Measurements from ENCODE around the gene UBAP1. TPM values are rescaled to one million over a fixed set of nuclear protein-coding genes. Genes with fewer than 3 reads are reported as not detected.

UBAP1 gene
- total RNA-seq, 1 experiment from 2014 or later, result 35.9 TPM

GRCh38 chr9:34249274-34249673, 70.4 kb downstream of the UBAP1 start:
- H3K9me3 ChIP-seq (ENCODE audit: low read depth, low read length, poor library complexity, severe bottlenecking), result no peaks in the 10 kb centered on the region
- H3K4me3 ChIP-seq (ENCODE audit: low read depth, low read length, poor library complexity, severe bottlenecking), result no peak overlapping the region
- CTCF ChIA-PET, result no interaction called here
- intact Hi-C loops (cut with micrococcal nuclease; ENCODE audit: unreplicated experiment), result no loop called here
- peaks cover 43% of the 10 kb centered on the region for H3K36me3 ChIP-seq (ENCODE audit: insufficient read depth, low read length, poor library complexity, severe bottlenecking)
- TF ChIP-seq EZH2 (IDR thresholded peaks at IDR 0.05; ENCODE audit: borderline replicate concordance, low read depth, low read length, poor library complexity, severe bottlenecking), result no peak
- TF ChIP-seq CTCF (conservative IDR thresholded peaks at IDR 0.05; ENCODE audit: low read depth, low read length), result no peak
- POLR2A ChIA-PET (ENCODE audit: low non-redundant PET), result no interaction called here
- H3K27me3 ChIP-seq (replicated peaks; ENCODE audit: insufficient read depth, low read depth, low read length, poor library complexity), result no peaks in the 10 kb centered on the region
- H3K27ac ChIP-seq (ENCODE audit: low read depth, low read length, poor library complexity, severe bottlenecking), result peak overlapping the region; percentile 5
- H3K4me1 ChIP-seq (ENCODE audit: insufficient read depth, low read length, poor library complexity, severe bottlenecking), result no peaks in the 10 kb centered on the region
- BruUV-seq (replicated peaks), result no TSS peak
- DNase-seq (ENCODE audit: low spot score), result no peak

GRCh38 chr9:34250721-34251120, 71.9 kb downstream of the UBAP1 start:
- CTCF ChIA-PET, result no interaction called here
- Histone ChIP-seq H3K4me3 (ENCODE audit: low read depth, low read length, poor library complexity, severe bottlenecking) (no peak overlapping the region), H3K27ac (ENCODE audit: low read depth, low read length, poor library complexity, severe bottlenecking) (no peak overlapping the region), H3K36me3 (ENCODE audit: insufficient read depth, low read length, poor library complexity, severe bottlenecking) (peaks cover 55% of the 10 kb centered on the region), H3K27me3 (replicated peaks; ENCODE audit: insufficient read depth, low read depth, low read length, poor library complexity) (no peaks in the 10 kb centered on the region), H3K4me1 (ENCODE audit: insufficient read depth, low read length, poor library complexity, severe bottlenecking) (no peaks in the 10 kb centered on the region), H3K9me3 (ENCODE audit: low read depth, low read length, poor library complexity, severe bottlenecking) (no peaks in the 10 kb centered on the region)
- intact Hi-C loops (cut with micrococcal nuclease; ENCODE audit: unreplicated experiment), result loop anchor here (5.0 to 10.0 kb wide), 4 partner anchors 123 to 628 kb away; partner anchors contain the start of genes DCAF12 and MYORG
- no peak for DNase-seq (ENCODE audit: low spot score)
- no TSS peak for BruUV-seq (replicated peaks)
- TF ChIP-seq EZH2 (IDR thresholded peaks at IDR 0.05; ENCODE audit: borderline replicate concordance, low read depth, low read length, poor library complexity, severe bottlenecking) (no peak), CTCF (conservative IDR thresholded peaks at IDR 0.05; ENCODE audit: low read depth, low read length) (no peak)
- POLR2A ChIA-PET (ENCODE audit: low non-redundant PET), result no interaction called here

- peaks cover 67% of the 10 kb centered on the region for H3K36me3 ChIP-seq (ENCODE audit: insufficient read depth, low read length, poor library complexity, severe bottlenecking)
These were observed 73.2 kb downstream of the UBAP1 start for GRCh38 chr9:34252016-34252415.

More at GRCh38 chr9:34252016-34252415, 73.2 kb downstream of the UBAP1 start:
- Histone ChIP-seq H3K4me3 (ENCODE audit: low read depth, low read length, poor library complexity, severe bottlenecking) (no peak overlapping the region), H3K9me3 (ENCODE audit: low read depth, low read length, poor library complexity, severe bottlenecking) (no peaks in the 10 kb centered on the region), H3K27ac (ENCODE audit: low read depth, low read length, poor library complexity, severe bottlenecking) (no peak overlapping the region), H3K4me1 (ENCODE audit: insufficient read depth, low read length, poor library complexity, severe bottlenecking) (no peaks in the 10 kb centered on the region), H3K27me3 (replicated peaks; ENCODE audit: insufficient read depth, low read depth, low read length, poor library complexity) (no peaks in the 10 kb centered on the region)
- ChIA-PET CTCF (interaction anchor here (0.6 to 3.1 kb wide), 3 partner anchors 143 to 628 kb away, joined by 3 to 29 read pairs (median 3); no protein-coding TSS in a partner anchor), POLR2A (ENCODE audit: low non-redundant PET) (no interaction called here)
- intact Hi-C loops (cut with micrococcal nuclease; ENCODE audit: unreplicated experiment), result loop anchor here (5.0 to 10.0 kb wide), 4 partner anchors 125 to 630 kb away; partner anchors contain the start of genes DCAF12 and MYORG
- TF ChIP-seq CTCF (conservative IDR thresholded peaks at IDR 0.05; ENCODE audit: low read depth, low read length), result no peak
- no peak for TF ChIP-seq EZH2 (IDR thresholded peaks at IDR 0.05; ENCODE audit: borderline replicate concordance, low read depth, low read length, poor library complexity, severe bottlenecking)
- no peak for DNase-seq (ENCODE audit: low spot score)
- TSS peak; percentile 37 for BruUV-seq (replicated peaks)

Measured in A673 (cell line).